KMS-11 (cell line): ENCODE measurements around the gene MYO1E.

ENCODE experiments used
- H2AFZ ChIP-seq: fragments of 200-600 bp; sonication (generic); 2 replicates; pipeline ENCODE4 v1.6.1; 2016; ENCODE audit warnings: antibody characterized with exemption, mixed run types, low read depth
- H3K27ac ChIP-seq: fragments of 200-600 bp; sonication (generic); 2 replicates; pipeline ENCODE4 v1.6.1; 2016; ENCODE audit warnings: mild to moderate bottlenecking, mixed run types
- H3K27me3 ChIP-seq: fragments of 200-600 bp; sonication (generic); 2 replicates; pipeline ENCODE4 v1.6.1; 2017; ENCODE audit warnings: mild to moderate bottlenecking, low read depth, mixed run types, moderate library complexity; ENCODE audit not compliant: insufficient read depth
- H3K36me3 ChIP-seq: fragments of 200-600 bp; sonication (generic); 2 replicates; pipeline ENCODE4 v1.6.1; 2017; ENCODE audit warnings: mild to moderate bottlenecking, mixed run types; ENCODE audit not compliant: insufficient read depth
- H3K4me1 ChIP-seq: fragments of 200-600 bp; sonication (generic); 2 replicates; pipeline ENCODE4 v1.6.1; 2016; ENCODE audit warnings: mild to moderate bottlenecking, low read depth, mixed run types; ENCODE audit not compliant: poor library complexity, severe bottlenecking
- H3K4me2 ChIP-seq: fragments of 200-600 bp; sonication (generic); 2 replicates; pipeline ENCODE4 v1.7.0; 2016; ENCODE audit warnings: mild to moderate bottlenecking, mixed run types
- H3K4me3 ChIP-seq: fragments of 200-600 bp; sonication (generic); IDR thresholded peaks from 2 replicates; pipeline ENCODE4 v1.6.1; 2017; ENCODE audit warnings: low read depth, low read length, mixed read lengths; ENCODE audit not compliant: insufficient read depth
- H3K79me2 ChIP-seq: fragments of 200-600 bp; sonication (generic); 2 replicates; pipeline ENCODE4 v1.6.1; 2016; ENCODE audit warnings: low read depth, mixed run types; ENCODE audit not compliant: insufficient read depth
- H3K9ac ChIP-seq: fragments of 200-600 bp; sonication (generic); 2 replicates; pipeline ENCODE4 v1.6.1; 2016; ENCODE audit warnings: mild to moderate bottlenecking, mixed run types
- H4K20me1 ChIP-seq: fragments of 200-600 bp; sonication (generic); 2 replicates; pipeline ENCODE4 v1.6.1; 2016; ENCODE audit warnings: mild to moderate bottlenecking, mixed run types; ENCODE audit not compliant: insufficient read depth
- TF ChIP-seq, protein P1 (sequence below): fragments of 200-600 bp; sonication (generic); conservative IDR thresholded peaks from 2 replicates; pipeline ENCODE4 v1.6.1; 2017; ENCODE audit warnings: low read depth, mild to moderate bottlenecking, antibody characterized with exemption, low read length, moderate library complexity, mixed read lengths

MYO1E gene

DNA sequence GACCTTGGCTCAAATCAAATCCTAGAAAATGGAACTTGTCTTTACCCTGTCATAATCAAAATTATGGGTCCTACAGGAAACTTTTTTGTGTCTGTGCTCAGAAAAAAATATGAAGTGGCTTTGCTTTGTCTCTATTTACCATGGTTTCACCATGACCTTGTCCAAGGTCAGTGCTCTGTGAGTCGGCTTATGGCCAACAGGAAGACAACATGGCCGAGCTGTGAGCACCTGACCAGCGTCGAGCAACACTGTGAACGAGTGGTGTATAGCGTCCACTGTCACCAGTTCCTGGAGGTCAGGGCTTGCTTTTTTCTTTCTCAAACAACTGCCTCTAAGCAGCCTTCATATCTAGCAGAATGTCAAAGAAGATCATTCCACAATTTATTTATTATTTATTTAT, 67.9 kb downstream of the MYO1E start:
- Histone ChIP-seq H3K4me1 (peaks cover 4% of the 10 kb centered on the region), H3K36me3 (no peaks in the 10 kb centered on the region), H3K27ac (no peak overlapping the region), H3K4me3 (no peak overlapping the region), H2AFZ (no peak overlapping the region), H3K9ac (no peak overlapping the region), H3K27me3 (no peaks in the 10 kb centered on the region), H3K4me2 (no peak overlapping the region), H4K20me1 (no peaks in the 10 kb centered on the region), H3K79me2 (no peaks in the 10 kb centered on the region)
- TF ChIP-seq, protein P1, sequence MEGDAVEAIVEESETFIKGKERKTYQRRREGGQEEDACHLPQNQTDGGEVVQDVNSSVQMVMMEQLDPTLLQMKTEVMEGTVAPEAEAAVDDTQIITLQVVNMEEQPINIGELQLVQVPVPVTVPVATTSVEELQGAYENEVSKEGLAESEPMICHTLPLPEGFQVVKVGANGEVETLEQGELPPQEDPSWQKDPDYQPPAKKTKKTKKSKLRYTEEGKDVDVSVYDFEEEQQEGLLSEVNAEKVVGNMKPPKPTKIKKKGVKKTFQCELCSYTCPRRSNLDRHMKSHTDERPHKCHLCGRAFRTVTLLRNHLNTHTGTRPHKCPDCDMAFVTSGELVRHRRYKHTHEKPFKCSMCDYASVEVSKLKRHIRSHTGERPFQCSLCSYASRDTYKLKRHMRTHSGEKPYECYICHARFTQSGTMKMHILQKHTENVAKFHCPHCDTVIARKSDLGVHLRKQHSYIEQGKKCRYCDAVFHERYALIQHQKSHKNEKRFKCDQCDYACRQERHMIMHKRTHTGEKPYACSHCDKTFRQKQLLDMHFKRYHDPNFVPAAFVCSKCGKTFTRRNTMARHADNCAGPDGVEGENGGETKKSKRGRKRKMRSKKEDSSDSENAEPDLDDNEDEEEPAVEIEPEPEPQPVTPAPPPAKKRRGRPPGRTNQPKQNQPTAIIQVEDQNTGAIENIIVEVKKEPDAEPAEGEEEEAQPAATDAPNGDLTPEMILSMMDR, result no peak

DNA sequence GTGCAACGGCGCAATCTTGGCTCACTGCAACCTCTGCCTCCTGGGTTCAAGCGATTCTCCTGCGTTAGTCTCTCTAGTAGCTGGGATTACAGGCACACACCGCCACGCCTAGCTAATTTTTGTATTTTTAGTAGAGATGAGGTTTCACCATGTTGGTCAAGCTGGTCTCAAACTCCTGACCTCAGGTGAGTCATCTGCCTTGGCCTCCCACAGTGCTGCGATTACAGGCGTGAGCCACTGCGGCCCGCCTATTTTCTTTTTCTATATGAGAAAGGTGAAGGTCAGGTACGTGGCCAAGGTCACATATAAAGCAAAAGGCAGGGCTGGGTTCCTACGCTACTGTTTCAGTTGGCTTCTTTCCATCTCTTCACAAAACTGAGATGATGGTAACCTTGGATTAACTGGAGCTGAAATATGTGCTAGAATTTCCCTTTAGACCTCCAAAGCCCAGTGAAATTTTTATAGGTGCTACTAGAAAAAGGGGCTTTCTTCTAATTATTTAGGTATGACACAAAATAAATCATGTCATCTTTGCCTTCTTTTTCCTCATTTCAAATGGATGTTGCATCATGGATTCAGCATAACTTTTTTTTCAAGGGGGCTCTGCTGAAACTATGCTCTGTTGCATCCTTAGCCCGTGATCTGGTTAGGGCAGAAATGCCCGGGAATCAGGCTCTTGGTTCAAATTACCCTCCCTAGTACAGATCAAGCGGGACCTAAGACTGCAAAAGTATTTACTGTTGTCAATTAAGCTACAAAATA, 68.5 kb downstream of the MYO1E start:
- Histone ChIP-seq H3K9ac (no peak overlapping the region), H3K27ac (no peak overlapping the region), H3K27me3 (no peaks in the 10 kb centered on the region), H3K79me2 (no peaks in the 10 kb centered on the region), H3K4me1 (peaks cover 4% of the 10 kb centered on the region), H4K20me1 (no peaks in the 10 kb centered on the region), H3K4me3 (no peak overlapping the region), H2AFZ (no peak overlapping the region), H3K4me2 (no peak overlapping the region), H3K36me3 (no peaks in the 10 kb centered on the region)
- TF ChIP-seq, protein P1, result no peak

DNA sequence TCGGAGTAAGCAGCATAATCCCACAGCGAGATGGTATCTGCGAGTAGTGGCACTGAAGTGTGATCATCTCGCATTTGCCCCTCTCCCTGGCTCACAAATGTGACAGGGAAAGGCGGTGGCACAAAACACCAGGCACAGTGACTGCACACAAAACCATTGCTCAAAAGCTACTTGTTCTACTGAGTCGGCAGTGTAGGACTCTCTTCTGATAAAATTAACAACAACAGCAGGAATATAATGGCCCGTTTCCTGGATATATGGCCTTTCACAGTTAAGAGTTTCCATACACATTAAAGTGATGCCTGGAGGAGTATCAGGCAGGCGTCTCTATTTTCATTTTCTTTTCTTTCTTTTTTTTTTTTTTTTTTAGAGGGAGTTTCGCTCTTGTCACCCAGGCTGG, 69.0 kb downstream of the MYO1E start:
- no peaks in the 10 kb centered on the region for H3K27me3 ChIP-seq
- no peaks in the 10 kb centered on the region for H4K20me1 ChIP-seq
- no peaks in the 10 kb centered on the region for H3K79me2 ChIP-seq
- no peak overlapping the region for H3K9ac ChIP-seq
- H3K4me1 ChIP-seq, result peaks cover 4% of the 10 kb centered on the region
- TF ChIP-seq, protein P1, result no peak
- no peak overlapping the region for H2AFZ ChIP-seq
- H3K27ac ChIP-seq, result no peak overlapping the region
- H3K4me2 ChIP-seq, result no peak overlapping the region
- no peak overlapping the region for H3K4me3 ChIP-seq
- H3K36me3 ChIP-seq, result no peaks in the 10 kb centered on the region

DNA sequence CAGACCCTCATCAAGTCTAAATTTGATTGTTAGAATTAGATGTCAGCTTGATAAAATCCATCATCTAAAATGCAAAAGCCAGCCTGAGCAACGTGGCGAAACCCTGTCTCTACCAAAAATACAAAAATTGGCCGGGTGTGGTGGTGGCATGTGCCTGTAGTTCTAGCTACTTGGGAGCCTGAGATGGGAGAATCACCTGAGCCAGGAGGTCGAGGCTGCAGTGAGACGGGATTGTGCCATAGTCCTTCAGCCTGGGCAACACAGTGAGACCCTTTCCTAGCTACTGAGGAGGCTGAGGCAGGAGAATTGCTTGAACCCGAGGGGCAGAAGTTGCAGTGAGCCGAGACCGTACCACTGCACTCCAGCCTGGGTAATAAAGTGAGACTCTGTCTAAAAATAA, 69.5 kb downstream of the MYO1E start:
- Histone ChIP-seq H4K20me1 (no peaks in the 10 kb centered on the region), H3K4me2 (no peak overlapping the region), H3K4me1 (peaks cover 4% of the 10 kb centered on the region), H3K27ac (no peak overlapping the region), H3K9ac (no peak overlapping the region), H3K27me3 (no peaks in the 10 kb centered on the region), H3K4me3 (no peak overlapping the region), H3K36me3 (no peaks in the 10 kb centered on the region), H2AFZ (no peak overlapping the region), H3K79me2 (no peaks in the 10 kb centered on the region)
- TF ChIP-seq, protein P1, result no peak
